Measurements from ENCODE around the gene FICD. TPM values are rescaled to one million over a fixed set of nuclear protein-coding genes. Genes with fewer than 3 reads are reported as not detected.
A peak's percentile ranks its signal among the peaks of the same experiment; 100 is the strongest.

Gene FICD
- total RNA-seq, 2 experiments from 2014 or later: 5.6 to 6.8 TPM

GRCh38 chr12:108559007-108559655 lies 44.1 kb downstream of the FICD start:
- Mint-ChIP-seq H3K36me3 (ENCODE audit: low read depth) (peaks cover 16% of the 10 kb centered on the region), H3K27ac (peak overlapping the region; percentile 9), H3K27me3 (no peaks in the 10 kb centered on the region), H3K9me3 (no peaks in the 10 kb centered on the region), H3K4me1 (peaks cover 67% of the 10 kb centered on the region), H3K4me3 (peak overlapping the region; percentile 100)
- ChIA-PET POLR2A (no interaction called here), CTCF (interaction anchor here (0.7 to 1.0 kb wide), 2 partner anchors 279 to 293 kb away, joined by 3 read pairs; no protein-coding TSS in a partner anchor)
- DNase-seq: no peak

- Mint-ChIP-seq H3K4me1 (peaks cover 71% of the 10 kb centered on the region), H3K36me3 (ENCODE audit: low read depth) (peaks cover 17% of the 10 kb centered on the region), H3K9me3 (no peaks in the 10 kb centered on the region), H3K27me3 (no peaks in the 10 kb centered on the region), H3K4me3 (peak overlapping the region; percentile 100), H3K27ac (peak overlapping the region; percentile 99)
- peak; percentile 15 for DNase-seq
- ChIA-PET CTCF (interaction anchor here (0.7 to 1.4 kb wide), 3 partner anchors 11 to 293 kb away, joined by 3 to 4 read pairs (median 3); no protein-coding TSS in a partner anchor), POLR2A (no interaction called here)
Observed at GRCh38 chr12:108559748-108560147, 44.7 kb downstream of the FICD start.

- H3K27me3 Mint-ChIP-seq: no peaks in the 10 kb centered on the region
- H3K4me3 Mint-ChIP-seq: peak overlapping the region; percentile 100
- no peaks in the 10 kb centered on the region for H3K9me3 Mint-ChIP-seq
- peaks cover 69% of the 10 kb centered on the region for H3K4me1 Mint-ChIP-seq
- H3K27ac Mint-ChIP-seq: peak overlapping the region; percentile 99
- ChIA-PET POLR2A (no interaction called here), CTCF (interaction anchor here (1.0 to 11.9 kb wide), 4 partner anchors 11 to 541 kb away, joined by 3 to 105 read pairs (median 5); no protein-coding TSS in a partner anchor)
- H3K36me3 Mint-ChIP-seq (ENCODE audit: low read depth): peaks cover 17% of the 10 kb centered on the region
- no peak for DNase-seq
Observed at GRCh38 chr12:108560321-108560721, 45.2 kb downstream of the FICD start.

- H3K27ac Mint-ChIP-seq: peak within 1 kb of the TSS; percentile 99
- peak within 1 kb of the TSS; percentile 100 for H3K4me3 Mint-ChIP-seq
- H3K9me3 Mint-ChIP-seq: no peaks in the 10 kb centered on the region
- peak; percentile 85 for DNase-seq
- peaks cover 21% of the 10 kb centered on the region for H3K36me3 Mint-ChIP-seq (ENCODE audit: low read depth)
- H3K4me1 Mint-ChIP-seq: peaks cover 69% of the 10 kb centered on the region
- ChIA-PET POLR2A (interaction anchor here (0.6 kb wide), 1 partner anchor 29 kb away, joined by 4 read pairs; no protein-coding TSS in a partner anchor), CTCF (interaction anchor here (0.6 to 11.9 kb wide), 9 partner anchors 11 to 540 kb away, joined by 3 to 105 read pairs (median 4); no protein-coding TSS in a partner anchor)
- H3K27me3 Mint-ChIP-seq: no peaks in the 10 kb centered on the region
Observed at GRCh38 chr12:108560752-108561719, 46.0 kb downstream of the FICD start, which contains the start of gene SART3. Gene SART3, minus strand, starts transcription at chr12:108561173. Its CDS starts 19 bp downstream, at chr12:108561154.

- Mint-ChIP-seq H3K4me3 (peak overlapping the region; percentile 100), H3K36me3 (ENCODE audit: low read depth) (peaks cover 26% of the 10 kb centered on the region), H3K4me1 (peaks cover 67% of the 10 kb centered on the region), H3K27me3 (no peaks in the 10 kb centered on the region), H3K9me3 (no peaks in the 10 kb centered on the region), H3K27ac (peak overlapping the region; percentile 99)
- no peak for DNase-seq
- CTCF ChIA-PET: interaction anchor here (1.0 to 11.9 kb wide), 9 partner anchors 12 to 389 kb away, joined by 3 to 105 read pairs (median 4); no protein-coding TSS in a partner anchor
- POLR2A ChIA-PET: interaction anchor here (0.5 to 0.7 kb wide), 4 partner anchors 56 to 295 kb away, joined by 3 to 6 read pairs (median 4); no protein-coding TSS in a partner anchor
Observed at GRCh38 chr12:108561852-108562347, 46.8 kb downstream of the FICD start.

- Mint-ChIP-seq H3K4me1 (peaks cover 65% of the 10 kb centered on the region), H3K4me3 (peak within 1 kb of the TSS; percentile 100), H3K36me3 (ENCODE audit: low read depth) (peaks cover 28% of the 10 kb centered on the region), H3K9me3 (no peaks in the 10 kb centered on the region), H3K27ac (peak within 1 kb of the TSS; percentile 99), H3K27me3 (no peaks in the 10 kb centered on the region)
- ChIA-PET POLR2A (interaction anchor here (0.5 to 0.7 kb wide), 4 partner anchors 55 to 294 kb away, joined by 3 to 6 read pairs (median 4); no protein-coding TSS in a partner anchor), CTCF (interaction anchor here (0.6 to 11.9 kb wide), 9 partner anchors 13 to 388 kb away, joined by 3 to 105 read pairs (median 4); partner anchors contain the start of gene SELPLG)
- DNase-seq: peak; percentile 98
Observed at GRCh38 chr12:108562348-108563135, 47.5 kb downstream of the FICD start, which contains the start of gene ISCU. Gene ISCU, plus strand, starts transcription at chr12:108562596. Its CDS starts 27 bp downstream, at chr12:108562623.

GRCh38 chr12:108563136-108563803 lies 48.2 kb downstream of the FICD start:
- no peaks in the 10 kb centered on the region for H3K27me3 Mint-ChIP-seq
- no peaks in the 10 kb centered on the region for H3K9me3 Mint-ChIP-seq
- CTCF ChIA-PET: interaction anchor here (0.6 to 11.9 kb wide), 7 partner anchors 12 to 388 kb away, joined by 3 to 105 read pairs (median 3); partner anchors contain the start of gene SELPLG
- DNase-seq: peak; percentile 92
- peaks cover 67% of the 10 kb centered on the region for H3K4me1 Mint-ChIP-seq
- POLR2A ChIA-PET: no interaction called here
- H3K36me3 Mint-ChIP-seq (ENCODE audit: low read depth): peaks cover 31% of the 10 kb centered on the region
- H3K27ac Mint-ChIP-seq: peak overlapping the region; percentile 99
- peak overlapping the region; percentile 100 for H3K4me3 Mint-ChIP-seq

- Mint-ChIP-seq H3K9me3 (no peaks in the 10 kb centered on the region), H3K4me1 (peaks cover 69% of the 10 kb centered on the region), H3K36me3 (ENCODE audit: low read depth) (peaks cover 35% of the 10 kb centered on the region), H3K4me3 (peak overlapping the region; percentile 100), H3K27me3 (no peaks in the 10 kb centered on the region), H3K27ac (peak overlapping the region; percentile 99)
- ChIA-PET CTCF (interaction anchor here (0.7 to 11.9 kb wide), 7 partner anchors 13 to 101 kb away, joined by 3 to 105 read pairs (median 11); no protein-coding TSS in a partner anchor), POLR2A (no interaction called here)
- no peak for DNase-seq
Observed at GRCh38 chr12:108563804-108564151, 48.7 kb downstream of the FICD start.

- ChIA-PET POLR2A (no interaction called here), CTCF (interaction anchor here (0.5 to 11.9 kb wide), 4 partner anchors 12 to 934 kb away, joined by 3 to 105 read pairs (median 12); no protein-coding TSS in a partner anchor)
- Mint-ChIP-seq H3K4me1 (peaks cover 71% of the 10 kb centered on the region), H3K4me3 (no peak overlapping the region), H3K27ac (no peak overlapping the region), H3K36me3 (ENCODE audit: low read depth) (peaks cover 43% of the 10 kb centered on the region), H3K9me3 (no peaks in the 10 kb centered on the region), H3K27me3 (no peaks in the 10 kb centered on the region)
- DNase-seq: no peak
Observed at GRCh38 chr12:108564724-108565123, 49.6 kb downstream of the FICD start.

GRCh38 chr12:108565146-108565545 lies 50.1 kb downstream of the FICD start:
- Mint-ChIP-seq H3K27ac (no peak overlapping the region), H3K36me3 (ENCODE audit: low read depth) (peaks cover 45% of the 10 kb centered on the region), H3K4me1 (peaks cover 71% of the 10 kb centered on the region), H3K9me3 (no peaks in the 10 kb centered on the region), H3K27me3 (no peaks in the 10 kb centered on the region), H3K4me3 (no peak overlapping the region)
- DNase-seq: no peak
- ChIA-PET CTCF (interaction anchor here (1.2 to 11.9 kb wide), 4 partner anchors 12 to 165 kb away, joined by 5 to 105 read pairs (median 12); no protein-coding TSS in a partner anchor), POLR2A (no interaction called here)

GRCh38 chr12:108565976-108566375 lies 50.9 kb downstream of the FICD start:
- CTCF ChIA-PET: interaction anchor here (1.2 to 11.9 kb wide), 4 partner anchors 11 to 164 kb away, joined by 5 to 105 read pairs (median 12); no protein-coding TSS in a partner anchor
- Mint-ChIP-seq H3K27ac (peak overlapping the region; percentile 36), H3K27me3 (no peaks in the 10 kb centered on the region), H3K4me3 (no peak overlapping the region), H3K36me3 (ENCODE audit: low read depth) (peaks cover 51% of the 10 kb centered on the region), H3K4me1 (peaks cover 75% of the 10 kb centered on the region), H3K9me3 (no peaks in the 10 kb centered on the region)
- POLR2A ChIA-PET: no interaction called here
- peak; percentile 19 for DNase-seq

Measured in activated CD4-positive, alpha-beta T cell treated with anti-CD3 and anti-CD28 coated beads, Interleukin-2, amount 10 ng/mL, durations not matched to agents 7 days and 5 days (primary cell).